ENCODE data around the gene LAMB1. TPM values are rescaled to one million over a fixed set of nuclear protein-coding genes. Genes with fewer than 3 reads are reported as not detected.

Gene LAMB1
- total and polyA plus RNA-seq, 2 of the 13 experiments (the other 11 are each of a cell fraction or from before 2014, with no cell fraction given), result 109 to 124 TPM

DNA sequence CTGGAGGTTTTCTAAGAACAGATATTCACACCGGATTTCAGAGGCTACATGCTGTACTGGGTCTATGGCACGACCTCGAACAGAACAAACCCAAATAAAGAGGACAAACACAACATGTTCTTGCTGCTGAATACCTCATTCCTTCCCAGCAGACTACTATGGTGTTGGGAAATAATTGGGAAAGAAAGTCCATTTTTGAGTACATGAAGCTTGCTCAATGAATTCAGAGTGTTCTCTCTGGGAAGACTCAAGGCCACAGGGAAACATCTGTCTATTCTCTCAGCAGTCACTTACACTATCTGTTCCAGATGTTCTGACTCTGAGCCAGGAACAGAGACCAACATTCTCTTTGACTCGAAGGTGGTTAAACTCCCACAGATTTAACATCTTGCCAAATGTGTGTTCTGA is 30.9 kb downstream of the LAMB1 start (continued):
- TF ChIP-seq MATR3 (CRISPR knock-in tag; IDR thresholded peaks at IDR 0.05) (no peak), EP300 (IDR thresholded peaks at IDR 0.05; ENCODE audit: low read depth in 2 of 2, low read length in 2 of 2) (peak in 1 of 2 experiments; percentile 87; a peak in 2 of 4 replicates), EP300 (CRISPR knock-in tag; IDR thresholded peaks at IDR 0.05; ENCODE audit: borderline replicate concordance) (peak; percentile 84), ZBTB33 (CRISPR knock-in tag; IDR thresholded peaks at IDR 0.05) (peak; percentile 59; the same call in 1 of the 2 replicates), CBX2 (IDR thresholded peaks at IDR 0.05; ENCODE audit: low read depth, low read length) (no peak), CBX2 (CRISPR knock-in tag; IDR thresholded peaks at IDR 0.05; ENCODE audit: low read depth) (no peak), ZNF235 (CRISPR knock-in tag; IDR thresholded peaks at IDR 0.05; ENCODE audit: borderline replicate concordance) (no peak), ZBED4 (CRISPR knock-in tag; IDR thresholded peaks at IDR 0.05; ENCODE audit: borderline replicate concordance) (peak; percentile 97), ZNF737 (CRISPR knock-in tag; IDR thresholded peaks at IDR 0.05; ENCODE audit: borderline replicate concordance) (no peak), KLF12 (CRISPR knock-in tag; IDR thresholded peaks at IDR 0.05; ENCODE audit: borderline replicate concordance) (no peak), ZFAT (CRISPR knock-in tag; conservative IDR thresholded peaks at IDR 0.05) (no peak), MXD1 (CRISPR knock-in tag; IDR thresholded peaks at IDR 0.05) (no peak), RFX1 (IDR thresholded peaks at IDR 0.05) (no peak), ATF3 (CRISPR knock-in tag; IDR thresholded peaks at IDR 0.05) (no peak), CREM (IDR thresholded peaks at IDR 0.05) (peak; percentile 78), CREM (CRISPR knock-in tag; IDR thresholded peaks at IDR 0.05) (no peak), HHEX (CRISPR knock-in tag; IDR thresholded peaks at IDR 0.05) (no peak), RCOR2 (CRISPR knock-in tag; IDR thresholded peaks at IDR 0.05) (peak; percentile 87)
- TF ChIP-seq, protein P1, sequence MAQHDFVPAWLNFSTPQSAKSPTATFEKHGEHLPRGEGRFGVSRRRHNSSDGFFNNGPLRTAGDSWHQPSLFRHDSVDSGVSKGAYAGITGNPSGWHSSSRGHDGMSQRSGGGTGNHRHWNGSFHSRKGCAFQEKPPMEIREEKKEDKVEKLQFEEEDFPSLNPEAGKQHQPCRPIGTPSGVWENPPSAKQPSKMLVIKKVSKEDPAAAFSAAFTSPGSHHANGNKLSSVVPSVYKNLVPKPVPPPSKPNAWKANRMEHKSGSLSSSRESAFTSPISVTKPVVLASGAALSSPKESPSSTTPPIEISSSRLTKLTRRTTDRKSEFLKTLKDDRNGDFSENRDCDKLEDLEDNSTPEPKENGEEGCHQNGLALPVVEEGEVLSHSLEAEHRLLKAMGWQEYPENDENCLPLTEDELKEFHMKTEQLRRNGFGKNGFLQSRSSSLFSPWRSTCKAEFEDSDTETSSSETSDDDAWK (CRISPR knock-in tag; IDR thresholded peaks at IDR 0.05), result no peak
- TF ChIP-seq, protein P2, sequence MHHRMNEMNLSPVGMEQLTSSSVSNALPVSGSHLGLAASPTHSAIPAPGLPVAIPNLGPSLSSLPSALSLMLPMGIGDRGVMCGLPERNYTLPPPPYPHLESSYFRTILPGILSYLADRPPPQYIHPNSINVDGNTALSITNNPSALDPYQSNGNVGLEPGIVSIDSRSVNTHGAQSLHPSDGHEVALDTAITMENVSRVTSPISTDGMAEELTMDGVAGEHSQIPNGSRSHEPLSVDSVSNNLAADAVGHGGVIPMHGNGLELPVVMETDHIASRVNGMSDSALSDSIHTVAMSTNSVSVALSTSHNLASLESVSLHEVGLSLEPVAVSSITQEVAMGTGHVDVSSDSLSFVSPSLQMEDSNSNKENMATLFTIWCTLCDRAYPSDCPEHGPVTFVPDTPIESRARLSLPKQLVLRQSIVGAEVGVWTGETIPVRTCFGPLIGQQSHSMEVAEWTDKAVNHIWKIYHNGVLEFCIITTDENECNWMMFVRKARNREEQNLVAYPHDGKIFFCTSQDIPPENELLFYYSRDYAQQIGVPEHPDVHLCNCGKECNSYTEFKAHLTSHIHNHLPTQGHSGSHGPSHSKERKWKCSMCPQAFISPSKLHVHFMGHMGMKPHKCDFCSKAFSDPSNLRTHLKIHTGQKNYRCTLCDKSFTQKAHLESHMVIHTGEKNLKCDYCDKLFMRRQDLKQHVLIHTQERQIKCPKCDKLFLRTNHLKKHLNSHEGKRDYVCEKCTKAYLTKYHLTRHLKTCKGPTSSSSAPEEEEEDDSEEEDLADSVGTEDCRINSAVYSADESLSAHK (CRISPR knock-in tag; IDR thresholded peaks at IDR 0.05; ENCODE audit: borderline replicate concordance), result no peak
- TF ChIP-seq, protein P3, sequence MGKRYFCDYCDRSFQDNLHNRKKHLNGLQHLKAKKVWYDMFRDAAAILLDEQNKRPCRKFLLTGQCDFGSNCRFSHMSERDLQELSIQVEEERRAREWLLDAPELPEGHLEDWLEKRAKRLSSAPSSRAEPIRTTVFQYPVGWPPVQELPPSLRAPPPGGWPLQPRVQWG (CRISPR knock-in tag; IDR thresholded peaks at IDR 0.05; ENCODE audit: borderline replicate concordance, low read depth), result no peak

Data from HepG2 (cell line).